Measurements from ENCODE around the gene MED16.

The MED16 gene

GRCh38 chr19:892894-893689 lies at the start of gene MED16, which contains the start of gene RNU6-9:
TSS of gene MED16 (minus strand) at chr19:893187. CDS start at chr19:891131, 2,056 bp downstream.
TSS of gene RNU6-9 (plus strand) at chr19:893484.
- TF ChIP-seq CTCF (IDR thresholded peaks at IDR 0.05): no peak

GRCh38 chr19:942133-942645 lies 49.2 kb upstream of the MED16 start:
- no peak for TF ChIP-seq CTCF (IDR thresholded peaks at IDR 0.05)

GRCh38 chr19:941292-942132 lies 48.5 kb upstream of the MED16 start:
- TF ChIP-seq CTCF (IDR thresholded peaks at IDR 0.05): no peak

- TF ChIP-seq CTCF (IDR thresholded peaks at IDR 0.05): no peak
Observed at GRCh38 chr19:940591-941291, 47.8 kb upstream of the MED16 start.

GRCh38 chr19:939922-940321 lies 46.9 kb upstream of the MED16 start:
- TF ChIP-seq CTCF (IDR thresholded peaks at IDR 0.05): no peak

GRCh38 chr19:939439-939838 lies 46.5 kb upstream of the MED16 start:
- TF ChIP-seq CTCF (IDR thresholded peaks at IDR 0.05): no peak
